Right atrium auricular region (tissue), 2 donors: Measurements from ENCODE around the gene P3H4. TPM values are rescaled to one million over a fixed set of nuclear protein-coding genes. Genes with fewer than 3 reads are reported as not detected.

Experiments
- DNase-seq: peaks from one replicate; pipeline ENCODE4 v3.0.0-alpha.2; 2019; ENCODE audit warnings: low spot score
- H3K27ac ChIP-seq, 2 donors: fragments of 200-600 bp; sonication (generic); 1 replicate in 1 of 2; 2 replicates in 1 of 2; pipeline ENCODE4 v1.5.1; 2016 to 2019
- H3K27me3 ChIP-seq, 2 donors: fragments of 200-600 bp; sonication (generic); one replicate each; pipeline versions ENCODE4 v1.5.1 to v1.6.0; 2017 to 2019
- H3K36me3 ChIP-seq: fragments of 200-600 bp; sonication (generic); one replicate; pipeline ENCODE4 v1.5.1; 2016
- H3K4me1 ChIP-seq, 2 donors: fragments of 200-600 bp; sonication (generic); one replicate each; pipeline versions ENCODE4 v1.5.1 to v1.6.0; 2017 to 2019
- H3K4me3 ChIP-seq, 2 donors: fragments of 200-600 bp; sonication (generic); 1 replicate in 1 of 2; 2 replicates in 1 of 2; pipeline ENCODE4 v1.5.1; 2017 to 2019; ENCODE audit warnings: mild to moderate bottlenecking in 1 of 2, moderate library complexity in 1 of 2
- H3K9me3 ChIP-seq, 2 donors: fragments of 200-600 bp; sonication (generic); one replicate each; pipeline ENCODE4 v1.5.1; 2019
- total RNA-seq, 2 donors: library from RNA; depleted of rRNA; stranded (reverse); fragments of >200 nt; gene quantifications; one replicate each; pipeline ENCODE4 v1.1.0, GENCODE V29; 2016
- TF ChIP-seq, protein P1 (sequence below), 2 donors: fragments of 200-600 bp; sonication (generic); IDR thresholded peaks; one replicate each; pipeline ENCODE4 v1.5.1; 2019; ENCODE audit warnings: antibody characterized with exemption in 2 of 2

P3H4 gene
- total RNA-seq, 2 donors from 2014 or later: 15.4 to 16.2 TPM

DNA sequence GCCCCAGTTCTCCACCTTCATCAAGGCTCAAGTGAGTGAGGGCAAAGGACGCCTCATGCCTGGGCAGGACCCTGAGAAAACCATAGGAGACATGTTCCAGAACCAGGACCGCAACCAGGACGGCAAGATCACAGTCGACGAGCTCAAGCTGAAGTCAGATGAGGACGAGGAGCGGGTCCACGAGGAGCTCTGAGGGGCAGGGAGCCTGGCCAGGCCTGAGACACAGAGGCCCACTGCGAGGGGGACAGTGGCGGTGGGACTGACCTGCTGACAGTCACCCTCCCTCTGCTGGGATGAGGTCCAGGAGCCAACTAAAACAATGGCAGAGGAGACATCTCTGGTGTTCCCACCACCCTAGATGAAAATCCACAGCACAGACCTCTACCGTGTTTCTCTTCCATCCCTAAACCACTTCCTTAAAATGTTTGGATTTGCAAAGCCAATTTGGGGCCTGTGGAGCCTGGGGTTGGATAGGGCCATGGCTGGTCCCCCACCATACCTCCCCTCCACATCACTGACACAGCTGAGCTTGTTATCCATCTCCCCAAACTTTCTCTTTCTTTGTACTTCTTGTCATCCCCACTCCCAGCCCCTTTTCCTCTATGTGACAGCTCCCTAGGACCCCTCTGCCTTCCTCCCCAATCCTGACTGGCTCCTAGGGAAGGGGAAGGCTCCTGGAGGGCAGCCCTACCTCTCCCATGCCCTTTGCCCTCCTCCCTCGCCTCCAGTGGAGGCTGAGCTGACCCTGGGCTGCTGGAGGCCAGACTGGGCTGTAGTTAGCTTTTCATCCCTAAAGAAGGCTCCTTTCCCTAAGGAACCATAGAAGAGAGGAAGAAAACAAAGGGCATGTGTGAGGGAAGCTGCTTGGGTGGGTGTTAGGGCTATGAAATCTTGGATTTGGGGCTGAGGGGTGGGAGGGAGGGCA lies 10.7 kb upstream of the P3H4 start:
- H3K4me3 ChIP-seq: no peak overlapping the region

DNA sequence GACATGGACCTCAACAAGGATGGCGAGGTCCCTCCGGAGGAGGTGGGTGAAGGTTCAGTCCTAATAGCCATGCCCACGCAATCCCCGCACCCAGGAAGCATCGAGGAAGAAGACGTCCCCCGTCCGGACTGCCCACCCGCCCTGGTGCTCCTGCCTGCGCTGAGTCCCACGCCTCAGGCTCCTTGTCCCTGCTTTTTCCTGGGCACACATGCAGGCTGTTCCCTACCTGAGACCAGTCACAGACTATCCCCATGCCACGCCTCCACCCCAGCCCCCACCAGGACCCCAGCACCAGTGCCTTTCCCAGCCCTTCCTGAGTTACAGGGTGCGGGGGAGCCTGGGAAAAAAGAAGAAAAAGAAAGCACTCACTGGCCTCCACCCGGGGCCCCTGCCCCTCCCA lies 10.0 kb upstream of the P3H4 start:
- DNase-seq: no peak
- Histone ChIP-seq H3K27ac (no peak overlapping the region), H3K27me3 (no peaks in the 10 kb centered on the region), H3K4me3 (no peak overlapping the region), H3K4me1 (no peaks in the 10 kb centered on the region), H3K36me3 (peaks cover 19% of the 10 kb centered on the region), H3K9me3 (no peaks in the 10 kb centered on the region)
- TF ChIP-seq, protein P1, sequence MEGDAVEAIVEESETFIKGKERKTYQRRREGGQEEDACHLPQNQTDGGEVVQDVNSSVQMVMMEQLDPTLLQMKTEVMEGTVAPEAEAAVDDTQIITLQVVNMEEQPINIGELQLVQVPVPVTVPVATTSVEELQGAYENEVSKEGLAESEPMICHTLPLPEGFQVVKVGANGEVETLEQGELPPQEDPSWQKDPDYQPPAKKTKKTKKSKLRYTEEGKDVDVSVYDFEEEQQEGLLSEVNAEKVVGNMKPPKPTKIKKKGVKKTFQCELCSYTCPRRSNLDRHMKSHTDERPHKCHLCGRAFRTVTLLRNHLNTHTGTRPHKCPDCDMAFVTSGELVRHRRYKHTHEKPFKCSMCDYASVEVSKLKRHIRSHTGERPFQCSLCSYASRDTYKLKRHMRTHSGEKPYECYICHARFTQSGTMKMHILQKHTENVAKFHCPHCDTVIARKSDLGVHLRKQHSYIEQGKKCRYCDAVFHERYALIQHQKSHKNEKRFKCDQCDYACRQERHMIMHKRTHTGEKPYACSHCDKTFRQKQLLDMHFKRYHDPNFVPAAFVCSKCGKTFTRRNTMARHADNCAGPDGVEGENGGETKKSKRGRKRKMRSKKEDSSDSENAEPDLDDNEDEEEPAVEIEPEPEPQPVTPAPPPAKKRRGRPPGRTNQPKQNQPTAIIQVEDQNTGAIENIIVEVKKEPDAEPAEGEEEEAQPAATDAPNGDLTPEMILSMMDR (IDR thresholded peaks at IDR 0.05): no peak

More for the DNA sequence above, 10.7 kb upstream of the P3H4 start:
- Histone ChIP-seq H3K4me1 (no peaks in the 10 kb centered on the region), H3K36me3 (peaks cover 23% of the 10 kb centered on the region), H3K27me3 (no peaks in the 10 kb centered on the region), H3K9me3 (no peaks in the 10 kb centered on the region), H3K27ac (no peak overlapping the region)
- no peak for DNase-seq
- TF ChIP-seq, protein P1 (IDR thresholded peaks at IDR 0.05): no peak

DNA sequence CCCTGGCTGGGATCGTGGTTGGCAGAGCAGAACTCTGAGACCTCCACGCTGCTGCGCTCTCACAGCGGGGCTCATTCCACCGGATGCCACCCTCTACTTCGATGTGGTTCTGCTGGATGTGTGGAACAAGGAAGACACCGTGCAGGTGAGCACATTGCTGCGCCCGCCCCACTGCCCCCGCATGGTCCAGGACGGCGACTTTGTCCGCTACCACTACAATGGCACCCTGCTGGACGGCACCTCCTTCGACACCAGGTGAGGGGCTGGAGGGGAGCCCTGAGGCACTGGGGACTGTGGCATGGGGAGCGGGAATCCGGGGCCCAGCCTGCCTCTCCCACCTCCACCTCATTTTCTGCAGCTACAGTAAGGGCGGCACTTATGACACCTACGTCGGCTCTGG lies 6.3 kb upstream of the P3H4 start:
- Histone ChIP-seq H3K27me3 (no peaks in the 10 kb centered on the region), H3K36me3 (no peaks in the 10 kb centered on the region), H3K9me3 (no peaks in the 10 kb centered on the region), H3K4me1 (peaks cover 0 to 10% of the 10 kb centered on the region in 2 donors), H3K27ac (no peak overlapping the region), H3K4me3 (no peak overlapping the region)
- DNase-seq: no peak
- TF ChIP-seq, protein P1 (IDR thresholded peaks at IDR 0.05): no peak

DNA sequence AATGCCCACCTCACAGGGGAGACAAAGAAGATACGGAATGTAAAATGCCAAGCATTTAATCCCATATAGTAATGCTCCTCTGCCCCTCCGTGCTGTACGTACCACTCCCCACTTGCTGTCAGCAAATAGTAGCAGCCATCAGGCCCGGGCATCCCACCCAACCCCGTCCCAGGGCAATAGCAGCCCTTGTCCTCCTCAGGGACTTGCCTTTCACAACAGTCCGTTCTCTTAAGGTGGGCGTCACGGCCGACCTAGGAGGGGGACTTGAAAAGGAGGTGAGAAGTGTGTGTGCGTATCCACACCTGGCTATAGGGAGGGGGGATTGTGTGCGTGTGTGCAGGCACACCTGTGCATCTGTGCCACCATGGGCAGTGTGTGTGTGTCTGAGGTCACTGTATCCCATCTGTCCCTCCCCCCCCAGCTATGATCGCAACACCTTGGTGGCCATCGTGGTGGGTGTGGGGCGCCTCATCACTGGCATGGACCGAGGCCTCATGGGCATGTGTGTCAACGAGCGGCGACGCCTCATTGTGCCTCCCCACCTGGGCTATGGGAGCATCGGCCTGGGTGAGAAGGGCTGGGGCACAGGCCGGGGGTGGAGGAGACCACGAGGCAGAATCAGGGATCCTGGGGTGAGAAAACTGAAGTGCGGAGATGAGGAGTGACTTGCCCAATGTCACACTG lies 5.0 kb upstream of the P3H4 start:
- H3K4me1 ChIP-seq: peaks cover 0 to 22% of the 10 kb centered on the region in 2 donors
- H3K4me3 ChIP-seq: no peak overlapping the region
- no peaks in the 10 kb centered on the region for H3K27me3 ChIP-seq
- no peak overlapping the region for H3K27ac ChIP-seq
- DNase-seq: no peak
- H3K36me3 ChIP-seq: no peaks in the 10 kb centered on the region
- TF ChIP-seq, protein P1 (IDR thresholded peaks at IDR 0.05): no peak
- no peaks in the 10 kb centered on the region for H3K9me3 ChIP-seq

DNA sequence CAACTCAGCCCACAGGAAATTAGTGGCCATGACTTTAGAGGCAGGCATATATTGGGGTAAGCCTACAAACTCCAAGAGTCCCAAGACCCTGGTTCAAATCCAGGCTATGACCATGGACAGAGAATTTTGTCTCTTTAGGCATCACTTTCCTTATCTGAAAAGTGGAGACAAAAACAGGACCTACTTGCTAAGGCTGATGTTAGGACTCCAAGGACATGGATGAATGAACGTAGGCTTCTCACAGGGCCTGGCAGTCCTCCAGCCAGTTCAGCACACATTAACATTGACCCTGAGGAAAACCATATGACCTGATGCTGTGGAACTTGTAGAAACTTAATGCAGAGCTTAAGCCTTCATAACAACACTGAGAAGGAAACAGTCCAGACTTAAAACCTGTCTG lies 2.4 kb upstream of the P3H4 start:
- H3K4me3 ChIP-seq: no peak overlapping the region
- TF ChIP-seq, protein P1 (IDR thresholded peaks at IDR 0.05): no peak
- H3K36me3 ChIP-seq: no peaks in the 10 kb centered on the region
- no peak for DNase-seq
- H3K9me3 ChIP-seq: no peaks in the 10 kb centered on the region
- no peaks in the 10 kb centered on the region for H3K27me3 ChIP-seq
- peak overlapping the region in 1 of 2 donors; percentile 76 for H3K27ac ChIP-seq
- H3K4me1 ChIP-seq: peaks cover 0 to 44% of the 10 kb centered on the region in 2 donors
